ENCODE measurements around the gene NAP1L1. TPM values are rescaled to one million over a fixed set of nuclear protein-coding genes. Genes with fewer than 3 reads are reported as not detected.

Gene NAP1L1
- total RNA-seq, 1 donor from 2014 or later: 1,539 TPM

DNA sequence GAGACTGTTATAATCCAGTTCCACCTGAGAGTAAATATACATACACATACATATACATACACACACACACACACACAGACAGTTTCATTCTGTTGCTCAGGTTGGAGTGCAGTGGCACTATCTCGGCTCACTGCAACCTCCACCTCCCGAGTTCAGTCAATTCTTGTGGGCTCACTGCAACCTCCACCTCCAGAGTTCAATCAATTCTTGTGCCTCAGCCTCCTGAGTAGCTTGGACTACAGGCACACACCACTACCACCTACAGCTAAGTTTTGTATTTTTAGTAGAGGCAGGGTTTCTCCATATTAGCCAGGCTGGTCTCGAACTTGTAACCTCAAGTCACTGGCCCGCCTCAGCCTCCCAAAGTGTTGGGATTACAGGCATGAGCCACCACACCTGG, 44.0 kb downstream of the NAP1L1 start:
- TF ChIP-seq EZH2 (IDR thresholded peaks at IDR 0.05) (no peak), CTCF (IDR thresholded peaks at IDR 0.05) (no peak), EZH2phosphoT487 (IDR thresholded peaks at IDR 0.05) (no peak)
- Histone ChIP-seq H3K36me3 (peaks cover 9% of the 10 kb centered on the region), H3K9ac (no peak overlapping the region), H3F3A (ENCODE audit: low read depth) (peaks cover 57% of the 10 kb centered on the region), H3K79me2 (ENCODE audit: low read depth) (no peaks in the 10 kb centered on the region), H3K4me1 (peaks cover 12% of the 10 kb centered on the region), H3K4me2 (no peak overlapping the region), H3K27me3 (no peaks in the 10 kb centered on the region), H3K4me3 (no peak overlapping the region), H3K9me3 (ENCODE audit: low read depth) (no peaks in the 10 kb centered on the region), H3K27ac (no peak overlapping the region), H4K20me1 (ENCODE audit: low read depth) (peaks cover 40% of the 10 kb centered on the region), H2AFZ (replicated peaks) (no peak overlapping the region)
- Mint-ChIP-seq H3K27me3 (ENCODE audit: insufficient read depth, low read depth) (peaks cover 4% of the 10 kb centered on the region), H3K4me1 (peaks cover 10% of the 10 kb centered on the region), H3K36me3 (peaks cover 8% of the 10 kb centered on the region), H3K9me3 (no peaks in the 10 kb centered on the region), H3K27ac (no peak overlapping the region), H3K4me3 (no peak overlapping the region)
- DNase-seq (ENCODE audit: low spot score): no peak

GRCh38 chr12:76038176-76038575, 46.3 kb downstream of the NAP1L1 start:
- H3K4me2 ChIP-seq: no peak overlapping the region
- no peaks in the 10 kb centered on the region for H3K36me3 ChIP-seq
- no peak for DNase-seq (ENCODE audit: low spot score)
- Mint-ChIP-seq H3K4me3 (no peak overlapping the region), H3K4me1 (peaks cover 13% of the 10 kb centered on the region), H3K27ac (no peak overlapping the region), H3K27me3 (ENCODE audit: insufficient read depth, low read depth) (peaks cover 2% of the 10 kb centered on the region), H3K9me3 (no peaks in the 10 kb centered on the region), H3K36me3 (no peaks in the 10 kb centered on the region)
- H3K9ac ChIP-seq: no peak overlapping the region
- peaks cover 55% of the 10 kb centered on the region for H3F3A ChIP-seq (ENCODE audit: low read depth)
- H4K20me1 ChIP-seq (ENCODE audit: low read depth): peaks cover 45% of the 10 kb centered on the region
- TF ChIP-seq CTCF (IDR thresholded peaks at IDR 0.05) (no peak), EZH2phosphoT487 (IDR thresholded peaks at IDR 0.05) (no peak), EZH2 (IDR thresholded peaks at IDR 0.05) (no peak)
- no peaks in the 10 kb centered on the region for H3K79me2 ChIP-seq (ENCODE audit: low read depth)
- peaks cover 2% of the 10 kb centered on the region for H3K27me3 ChIP-seq
- no peak overlapping the region for H3K27ac ChIP-seq
- H3K9me3 ChIP-seq (ENCODE audit: low read depth): no peaks in the 10 kb centered on the region
- H3K4me3 ChIP-seq: no peak overlapping the region
- no peak overlapping the region for H2AFZ ChIP-seq (replicated peaks)
- peaks cover 14% of the 10 kb centered on the region for H3K4me1 ChIP-seq

DNA sequence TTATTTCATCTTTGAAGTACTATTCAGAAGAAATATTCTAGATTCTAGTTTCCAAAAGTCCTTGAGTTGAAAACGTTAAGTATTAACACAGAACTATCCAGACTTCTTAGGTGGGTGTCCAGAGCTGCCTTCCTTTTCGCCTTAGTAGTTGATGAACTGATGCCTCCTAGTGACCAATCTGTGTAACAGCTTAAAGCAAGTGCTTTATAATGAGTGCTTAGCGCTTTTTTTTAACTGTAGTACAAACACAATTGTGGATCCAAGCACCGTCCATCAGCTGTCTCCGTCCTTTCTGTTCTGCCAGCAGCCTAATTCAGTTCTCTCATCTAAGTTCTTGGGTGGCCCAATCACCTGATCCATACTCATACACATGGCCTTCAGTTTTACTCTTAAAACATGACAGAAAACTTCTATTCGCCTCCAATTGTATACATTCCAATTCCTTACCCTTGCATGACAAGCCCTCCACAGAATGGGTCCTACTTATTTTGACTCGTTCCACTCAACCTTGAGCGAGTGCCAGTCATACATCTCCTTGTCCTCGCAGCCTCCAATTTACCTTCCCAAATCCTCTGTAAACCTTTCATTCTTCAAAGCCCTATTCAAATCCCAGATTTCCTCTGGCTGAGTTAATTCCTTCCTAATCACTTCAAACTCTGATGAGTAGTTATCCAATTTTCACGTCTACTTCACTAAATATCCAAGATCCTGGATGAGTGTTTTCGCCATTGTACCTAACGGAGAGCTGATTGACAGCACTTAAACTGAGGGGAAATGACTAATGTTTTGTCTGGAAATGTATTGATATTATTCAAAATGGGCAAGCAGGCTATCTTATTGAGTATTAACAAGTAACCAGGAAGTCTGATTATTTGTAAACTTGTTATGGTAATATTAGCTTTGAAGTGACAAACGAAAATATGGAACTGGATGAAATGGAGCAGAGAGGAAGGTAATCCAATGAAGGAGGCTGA, 47.1 kb downstream of the NAP1L1 start:
- no peak overlapping the region for H3K4me3 Mint-ChIP-seq
- Histone ChIP-seq H3K9ac (no peak overlapping the region), H3K27me3 (peaks cover 5% of the 10 kb centered on the region), H3K27ac (no peak overlapping the region), H2AFZ (replicated peaks) (no peak overlapping the region), H3K4me1 (peaks cover 21% of the 10 kb centered on the region), H4K20me1 (ENCODE audit: low read depth) (peaks cover 45% of the 10 kb centered on the region), H3F3A (ENCODE audit: low read depth) (peaks cover 59% of the 10 kb centered on the region), H3K4me2 (peak overlapping the region; percentile 37), H3K36me3 (no peaks in the 10 kb centered on the region), H3K9me3 (ENCODE audit: low read depth) (no peaks in the 10 kb centered on the region), H3K4me3 (no peak overlapping the region), H3K79me2 (ENCODE audit: low read depth) (no peaks in the 10 kb centered on the region)
- H3K4me1 Mint-ChIP-seq: peaks cover 20% of the 10 kb centered on the region
- no peaks in the 10 kb centered on the region for H3K36me3 Mint-ChIP-seq
- H3K9me3 Mint-ChIP-seq: no peaks in the 10 kb centered on the region
- no peak overlapping the region for H3K27ac Mint-ChIP-seq
- DNase-seq (ENCODE audit: low spot score): peak; percentile 83
- peaks cover 2% of the 10 kb centered on the region for H3K27me3 Mint-ChIP-seq (ENCODE audit: insufficient read depth, low read depth)
- no peak for TF ChIP-seq EZH2phosphoT487 (IDR thresholded peaks at IDR 0.05)
- TF ChIP-seq CTCF (IDR thresholded peaks at IDR 0.05): peak; percentile 89
- no peak for TF ChIP-seq EZH2 (IDR thresholded peaks at IDR 0.05)
